HG03108 (cell line): ENCODE results near the gene KLHL41.

Experiments
- ATAC-seq: cut with Tn5 transposase; IDR thresholded peaks from one replicate; pipeline ENCODE4 v1.9.1; 2021; ENCODE audit warnings: moderate library complexity; ENCODE audit not compliant: unreplicated experiment

Gene KLHL41

GRCh38 chr2:169509298-169509885 lies at the start of gene KLHL41:
Gene KLHL41, plus strand, starts transcription at chr2:169509702. Its CDS starts 77 bp downstream, at chr2:169509779.
- no peak for ATAC-seq

GRCh38 chr2:169461143-169461542 lies 48.4 kb upstream of the KLHL41 start:
- ATAC-seq = no peak

GRCh38 chr2:169462896-169463695 lies 46.4 kb upstream of the KLHL41 start:
- ATAC-seq = no peak

- no peak for ATAC-seq
Observed at GRCh38 chr2:169464466-169464865, 45.0 kb upstream of the KLHL41 start.

- no peak for ATAC-seq
Observed at GRCh38 chr2:169464882-169465281, 44.6 kb upstream of the KLHL41 start.

GRCh38 chr2:169468841-169469240 lies 40.7 kb upstream of the KLHL41 start:
- no peak for ATAC-seq

- no peak for ATAC-seq
Observed at GRCh38 chr2:169469952-169470572, 39.4 kb upstream of the KLHL41 start.

GRCh38 chr2:169472249-169472648 lies 37.3 kb upstream of the KLHL41 start:
- no peak for ATAC-seq

- no peak for ATAC-seq
Observed at GRCh38 chr2:169476459-169476858, 33.0 kb upstream of the KLHL41 start.

GRCh38 chr2:169478339-169478738 lies 31.2 kb upstream of the KLHL41 start:
- no peak for ATAC-seq

GRCh38 chr2:169478745-169479256 lies 30.7 kb upstream of the KLHL41 start:
- no peak for ATAC-seq

- ATAC-seq = peak; percentile 90
Observed at GRCh38 chr2:169479257-169480078, 30.0 kb upstream of the KLHL41 start, which contains the start of gene BBS5. Gene BBS5, plus strand, starts transcription at chr2:169479494. Its CDS starts 60 bp downstream, at chr2:169479554.

- no peak for ATAC-seq
Observed at GRCh38 chr2:169480079-169480465, 29.4 kb upstream of the KLHL41 start.

GRCh38 chr2:169485650-169486138 lies 23.8 kb upstream of the KLHL41 start:
- ATAC-seq = no peak

GRCh38 chr2:169486487-169486886 lies 23.0 kb upstream of the KLHL41 start:
- no peak for ATAC-seq

- no peak for ATAC-seq
Observed at GRCh38 chr2:169490834-169491233, 18.7 kb upstream of the KLHL41 start.

- ATAC-seq = no peak
Observed at GRCh38 chr2:169491378-169491777, 18.1 kb upstream of the KLHL41 start.

GRCh38 chr2:169493360-169493759 lies 16.1 kb upstream of the KLHL41 start:
- no peak for ATAC-seq

GRCh38 chr2:169495310-169495928 lies 14.1 kb upstream of the KLHL41 start:
- ATAC-seq = no peak

GRCh38 chr2:169504651-169505050 lies 4.9 kb upstream of the KLHL41 start:
- no peak for ATAC-seq
